K562 (cell line): ENCODE results near the gene TREH. TPM values are rescaled to one million over a fixed set of nuclear protein-coding genes. Genes with fewer than 3 reads are reported as not detected.

ENCODE experiments used
- ARNT ChIP-seq, 2 experiments: fragments of 450-650 bp; IDR thresholded peaks; 2 replicates each; pipeline ENCODE4 v1.6.1; 2016; ENCODE audit warnings: mild to moderate bottlenecking in 1 of 2
- BRCA1 ChIP-seq, 2 experiments: fragments of 450-650 bp in 1 of 2; sonication (generic) in 1 of 2; formaldehyde crosslinking in 1 of 2; IDR thresholded peaks; 2 replicates each; pipeline versions ENCODE4 v1.5.0 to v1.6.1; 2017 to 2020; ENCODE audit warnings: mild to moderate bottlenecking in 1 of 2, missing genetic modification reagents in 1 of 2
- CBFB ChIP-seq: sonication (generic); formaldehyde crosslinking; IDR thresholded peaks from 2 replicates; pipeline ENCODE4 v1.4.0; 2020; ENCODE audit warnings: mild to moderate bottlenecking, missing genetic modification reagents
- GATAD2A ChIP-seq: fragments of 450-650 bp; IDR thresholded peaks from 2 replicates; pipeline ENCODE4 v1.6.1; 2017
- KLF13 ChIP-seq: fragments of 450-650 bp; IDR thresholded peaks from 2 replicates; pipeline ENCODE4 v1.6.1; 2016; ENCODE audit warnings: missing genetic modification characterization, low read depth, mild to moderate bottlenecking, missing compliant biosample characterization, moderate library complexity, borderline replicate concordance
- MBD2 ChIP-seq: sonication (generic); IDR thresholded peaks from 2 replicates; pipeline ENCODE4 v1.6.1; 2016; ENCODE audit warnings: low read depth, borderline replicate concordance
- MTA3 ChIP-seq: fragments of 450-650 bp; formaldehyde crosslinking; IDR thresholded peaks from 2 replicates; pipeline ENCODE4 v1.6.1; 2017; ENCODE audit warnings: mild to moderate bottlenecking, borderline replicate concordance
- NR3C1 ChIP-seq: sonication (generic); formaldehyde crosslinking; IDR thresholded peaks from 2 replicates; pipeline ENCODE4 v1.8.1; 2022; ENCODE audit warnings: missing genetic modification reagents
- PRPF4 ChIP-seq: fragments of 200-400 bp; formaldehyde crosslinking; IDR thresholded peaks from one replicate; pipeline ENCODE4 v1.6.1; 2017; ENCODE audit warnings: low read length, low read depth, mild to moderate bottlenecking; ENCODE audit not compliant: insufficient read depth, poor library complexity, severe bottlenecking
- RBM14 ChIP-seq: fragments of 200-400 bp; formaldehyde crosslinking; IDR thresholded peaks from 2 replicates; pipeline ENCODE4 v1.6.1; 2018; ENCODE audit warnings: low read depth, mild to moderate bottlenecking, low read length, moderate library complexity, borderline replicate concordance; ENCODE audit not compliant: insufficient read depth
- RFX5 ChIP-seq: IDR thresholded peaks from 2 replicates; pipeline ENCODE4 v1.6.1; 2011; ENCODE audit warnings: low read depth, mild to moderate bottlenecking, improper control_type of control experiment, low read length
- RNF2 ChIP-seq: sonication (generic); IDR thresholded peaks from 2 replicates; pipeline ENCODE4 v1.6.1; 2016
- SMARCA4 ChIP-seq: fragments of 450-650 bp; IDR thresholded peaks from 2 replicates; pipeline ENCODE4 v1.6.1; 2016
- SP2 ChIP-seq: IDR thresholded peaks from 2 replicates; pipeline ENCODE4 v1.6.1; 2011; ENCODE audit warnings: mild to moderate bottlenecking, low read depth, low read length, moderate library complexity; ENCODE audit not compliant: poor library complexity, severe bottlenecking; ENCODE audit errors: extremely low read depth
- TCF3 ChIP-seq: sonication (generic); formaldehyde crosslinking; IDR thresholded peaks from 2 replicates; pipeline ENCODE4 v1.4.0; 2020; ENCODE audit warnings: mild to moderate bottlenecking, missing genetic modification reagents
- TGIF2 ChIP-seq: sonication (generic); formaldehyde crosslinking; IDR thresholded peaks from 2 replicates; pipeline ENCODE4 v1.8.1; 2022; ENCODE audit warnings: mild to moderate bottlenecking, missing genetic modification reagents, moderate library complexity
- U2AF1 ChIP-seq: fragments of 200-400 bp; formaldehyde crosslinking; optimal IDR thresholded peaks from 2 replicates; pipeline ENCODE3; 2017; ENCODE audit warnings: mild to moderate bottlenecking, low read depth, low read length, moderate library complexity
- YBX1 ChIP-seq: fragments of 450-650 bp; IDR thresholded peaks from 2 replicates; pipeline ENCODE4 v1.7.1; 2016; ENCODE audit warnings: mild to moderate bottlenecking
- ZNF184 ChIP-seq: sonication (generic); formaldehyde crosslinking; IDR thresholded peaks from 2 replicates; pipeline ENCODE4 v1.5.0; 2020; ENCODE audit warnings: missing genetic modification reagents
- ZNF3 ChIP-seq: fragments of 250-450 bp; sonication (Bioruptor Pico); IDR thresholded peaks from 2 replicates; pipeline ENCODE4 v1.5.0; 2021; ENCODE audit warnings: mild to moderate bottlenecking, moderate library complexity
- ZNF551 ChIP-seq: fragments of 250-450 bp; sonication (Bioruptor Pico); IDR thresholded peaks from 2 replicates; pipeline ENCODE4 v1.5.0; 2021; ENCODE audit warnings: mild to moderate bottlenecking, moderate library complexity
- polyA plus RNA-seq, 8 experiments: library from polyadenylated mRNA; depleted of rRNA in 4 of 8; stranded (reverse) in 5 of 8; unstranded in 3 of 8; fragments of >200 nt; fragmentation: Nextera tagmentation in 2 of 8; fragmentation: Illumina TruSeq in 1 of 8; extraction: Ambion mirVana in 2 of 8; extraction: Trizol in 1 of 8; gene quantifications; 2 replicates each; pipeline versions ENCODE4 v1.2.1 to v1.2.3, GENCODE V29; 2011 to 2014; ENCODE audit warnings: inconsistent platforms in 1 of 8, missing spikeins in 1 of 8
- total RNA-seq, 7 experiments: library from RNA; depleted of rRNA in 6 of 7; stranded (reverse); fragments of >200 nt in 6 of 7; fragmentation: Illumina TruSeq in 2 of 7; extraction: Trizol in 2 of 7; gene quantifications; 2 replicates each; pipeline versions ENCODE4 v1.2.1 to v1.2.3, GENCODE V29; 2011 to 2021; ENCODE audit warnings: low replicate concordance in 1 of 7
- TF ChIP-seq, protein P1 (sequence below), 2 experiments: fragments of 450-650 bp; IDR thresholded peaks; 2 replicates each; pipeline ENCODE4 v1.6.1; 2016
- TF ChIP-seq, protein P2 (sequence below): fragments of 450-650 bp; formaldehyde crosslinking; IDR thresholded peaks from 2 replicates; pipeline ENCODE4 v1.4.0; 2020; ENCODE audit warnings: mild to moderate bottlenecking, mixed read lengths
- TF ChIP-seq, protein P3 (sequence below): fragments of 450-650 bp; formaldehyde crosslinking; IDR thresholded peaks from 2 replicates; pipeline ENCODE4 v1.4.0; 2022; ENCODE audit warnings: missing genetic modification characterization

Gene TREH
- total and polyA plus RNA-seq, 9 of the 15 experiments (the other 6 are each of a cell fraction or from before 2014, with no cell fraction given): 0.09 to 0.20 (median 0.11) TPM; not detected in 6

GRCh38 chr11:118621071-118621783 lies 58.2 kb downstream of the TREH start (continued):
- TF ChIP-seq, protein P1, sequence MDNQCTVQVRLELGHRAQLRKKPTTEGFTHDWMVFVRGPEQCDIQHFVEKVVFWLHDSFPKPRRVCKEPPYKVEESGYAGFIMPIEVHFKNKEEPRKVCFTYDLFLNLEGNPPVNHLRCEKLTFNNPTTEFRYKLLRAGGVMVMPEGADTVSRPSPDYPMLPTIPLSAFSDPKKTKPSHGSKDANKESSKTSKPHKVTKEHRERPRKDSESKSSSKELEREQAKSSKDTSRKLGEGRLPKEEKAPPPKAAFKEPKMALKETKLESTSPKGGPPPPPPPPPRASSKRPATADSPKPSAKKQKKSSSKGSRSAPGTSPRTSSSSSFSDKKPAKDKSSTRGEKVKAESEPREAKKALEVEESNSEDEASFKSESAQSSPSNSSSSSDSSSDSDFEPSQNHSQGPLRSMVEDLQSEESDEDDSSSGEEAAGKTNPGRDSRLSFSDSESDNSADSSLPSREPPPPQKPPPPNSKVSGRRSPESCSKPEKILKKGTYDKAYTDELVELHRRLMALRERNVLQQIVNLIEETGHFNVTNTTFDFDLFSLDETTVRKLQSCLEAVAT (IDR thresholded peaks at IDR 0.05): peak; percentile 34 to 69; a peak in 2 of 4 replicates
- TF ChIP-seq MTA3 (no peak), GATAD2A (no peak), NR3C1 (CRISPR knock-in tag) (no peak), MBD2 (no peak), RNF2 (no peak), SMARCA4 (peak; percentile 62), ZNF184 (no peak), ZNF551 (CRISPR knock-in tag) (no peak), ARNT (IDR thresholded peaks at IDR 0.05) (peak; percentile 35 to 73; a peak in 2 of 4 replicates), ZNF3 (CRISPR knock-in tag) (no peak), YBX1 (no peak), TCF3 (CRISPR knock-in tag) (no peak), KLF13 (no peak), BRCA1 (IDR thresholded peaks at IDR 0.05) (no peak), BRCA1 (CRISPR knock-in tag; IDR thresholded peaks at IDR 0.05) (no peak), PRPF4 (no peak), RBM14 (no peak), CBFB (CRISPR knock-in tag) (no peak), U2AF1 (no peak), TGIF2 (CRISPR knock-in tag) (no peak), RFX5 (no peak), SP2 (no peak)
- TF ChIP-seq, protein P2, sequence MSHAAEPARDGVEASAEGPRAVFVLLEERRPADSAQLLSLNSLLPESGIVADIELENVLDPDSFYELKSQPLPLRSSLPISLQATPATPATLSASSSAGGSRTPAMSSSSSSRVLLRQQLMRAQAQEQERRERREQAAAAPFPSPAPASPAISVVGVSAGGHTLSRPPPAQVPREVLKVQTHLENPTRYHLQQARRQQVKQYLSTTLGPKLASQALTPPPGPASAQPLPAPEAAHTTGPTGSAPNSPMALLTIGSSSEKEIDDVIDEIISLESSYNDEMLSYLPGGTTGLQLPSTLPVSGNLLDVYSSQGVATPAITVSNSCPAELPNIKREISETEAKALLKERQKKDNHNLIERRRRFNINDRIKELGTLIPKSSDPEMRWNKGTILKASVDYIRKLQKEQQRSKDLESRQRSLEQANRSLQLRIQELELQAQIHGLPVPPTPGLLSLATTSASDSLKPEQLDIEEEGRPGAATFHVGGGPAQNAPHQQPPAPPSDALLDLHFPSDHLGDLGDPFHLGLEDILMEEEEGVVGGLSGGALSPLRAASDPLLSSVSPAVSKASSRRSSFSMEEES (CRISPR knock-in tag): no peak
- TF ChIP-seq, protein P3, sequence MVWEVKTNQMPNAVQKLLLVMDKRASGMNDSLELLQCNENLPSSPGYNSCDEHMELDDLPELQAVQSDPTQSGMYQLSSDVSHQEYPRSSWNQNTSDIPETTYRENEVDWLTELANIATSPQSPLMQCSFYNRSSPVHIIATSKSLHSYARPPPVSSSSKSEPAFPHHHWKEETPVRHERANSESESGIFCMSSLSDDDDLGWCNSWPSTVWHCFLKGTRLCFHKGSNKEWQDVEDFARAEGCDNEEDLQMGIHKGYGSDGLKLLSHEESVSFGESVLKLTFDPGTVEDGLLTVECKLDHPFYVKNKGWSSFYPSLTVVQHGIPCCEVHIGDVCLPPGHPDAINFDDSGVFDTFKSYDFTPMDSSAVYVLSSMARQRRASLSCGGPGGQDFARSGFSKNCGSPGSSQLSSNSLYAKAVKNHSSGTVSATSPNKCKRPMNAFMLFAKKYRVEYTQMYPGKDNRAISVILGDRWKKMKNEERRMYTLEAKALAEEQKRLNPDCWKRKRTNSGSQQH (CRISPR knock-in tag): no peak
